Astrocyte of the spinal cord (primary cell): ENCODE measurements around the gene ASB18.
A peak's percentile ranks its signal among the peaks of the same experiment; 100 is the strongest.

Experiments
- DNase-seq: peaks from one replicate; pipeline ENCODE4 v3.0.0; 2011; ENCODE audit warnings: low read depth, low spot score
- H3K4me3 ChIP-seq: 2 replicates; pipeline ENCODE4 v1.5.1; 2011; ENCODE audit warnings: low read depth, mild to moderate bottlenecking, low read length, moderate library complexity
- in situ Hi-C: cut with HindIII; loops from 2 replicates; pipeline ENCODE4 v1.10.0; 2017; ENCODE audit warnings: low sequenced_read_pairs
- TF ChIP-seq, protein P1 (sequence below): IDR thresholded peaks from 2 replicates; pipeline ENCODE4 v1.5.1; 2012; ENCODE audit warnings: low read depth, mild to moderate bottlenecking, low read length, inconsistent platforms

Gene ASB18

DNA sequence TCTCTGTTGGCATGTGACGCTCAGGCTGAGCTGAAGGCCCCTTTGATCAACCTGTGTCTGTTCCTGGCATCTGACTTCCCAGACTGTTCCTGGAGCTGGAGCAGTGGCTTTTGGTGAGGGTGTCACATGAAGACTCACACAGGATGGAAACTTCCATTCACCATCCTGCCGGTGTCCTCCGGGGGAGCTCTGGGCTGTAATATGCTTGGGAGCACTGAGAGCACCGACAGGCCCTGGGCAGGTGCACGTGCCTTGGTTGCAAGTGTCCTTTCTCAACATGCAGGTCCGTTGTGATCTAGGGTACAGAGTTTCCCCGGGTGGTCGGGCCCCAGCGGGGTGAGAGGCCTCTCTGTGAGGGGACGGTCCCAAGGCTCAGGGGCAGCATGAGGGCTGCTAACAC, 71.2 kb downstream of the ASB18 start:
- in situ Hi-C loops, result no loop called here
- TF ChIP-seq, protein P1, sequence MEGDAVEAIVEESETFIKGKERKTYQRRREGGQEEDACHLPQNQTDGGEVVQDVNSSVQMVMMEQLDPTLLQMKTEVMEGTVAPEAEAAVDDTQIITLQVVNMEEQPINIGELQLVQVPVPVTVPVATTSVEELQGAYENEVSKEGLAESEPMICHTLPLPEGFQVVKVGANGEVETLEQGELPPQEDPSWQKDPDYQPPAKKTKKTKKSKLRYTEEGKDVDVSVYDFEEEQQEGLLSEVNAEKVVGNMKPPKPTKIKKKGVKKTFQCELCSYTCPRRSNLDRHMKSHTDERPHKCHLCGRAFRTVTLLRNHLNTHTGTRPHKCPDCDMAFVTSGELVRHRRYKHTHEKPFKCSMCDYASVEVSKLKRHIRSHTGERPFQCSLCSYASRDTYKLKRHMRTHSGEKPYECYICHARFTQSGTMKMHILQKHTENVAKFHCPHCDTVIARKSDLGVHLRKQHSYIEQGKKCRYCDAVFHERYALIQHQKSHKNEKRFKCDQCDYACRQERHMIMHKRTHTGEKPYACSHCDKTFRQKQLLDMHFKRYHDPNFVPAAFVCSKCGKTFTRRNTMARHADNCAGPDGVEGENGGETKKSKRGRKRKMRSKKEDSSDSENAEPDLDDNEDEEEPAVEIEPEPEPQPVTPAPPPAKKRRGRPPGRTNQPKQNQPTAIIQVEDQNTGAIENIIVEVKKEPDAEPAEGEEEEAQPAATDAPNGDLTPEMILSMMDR, result no peak
- DNase-seq, result no peak
- no peak overlapping the region for H3K4me3 ChIP-seq

DNA sequence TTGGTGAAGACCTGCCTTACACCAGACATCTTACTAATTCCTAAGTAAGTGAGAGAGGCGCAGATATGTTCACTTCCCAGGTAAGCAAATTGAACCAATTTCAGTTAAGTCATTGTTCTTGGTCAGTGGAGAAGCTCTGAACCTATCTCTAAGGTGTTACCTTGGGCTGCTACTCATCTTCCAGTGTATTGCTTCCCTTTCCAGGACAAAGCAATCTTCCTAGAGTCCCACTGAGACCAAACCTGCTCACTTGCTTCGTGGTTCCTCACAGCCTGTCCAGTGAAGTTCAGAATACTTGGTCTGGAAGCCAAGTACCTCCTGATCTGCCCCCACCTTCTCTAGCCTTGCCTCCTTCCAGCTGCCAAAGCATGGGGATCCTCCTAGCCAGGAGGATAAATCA, 73.5 kb downstream of the ASB18 start:
- no peak for DNase-seq
- in situ Hi-C loops, result no loop called here

DNA sequence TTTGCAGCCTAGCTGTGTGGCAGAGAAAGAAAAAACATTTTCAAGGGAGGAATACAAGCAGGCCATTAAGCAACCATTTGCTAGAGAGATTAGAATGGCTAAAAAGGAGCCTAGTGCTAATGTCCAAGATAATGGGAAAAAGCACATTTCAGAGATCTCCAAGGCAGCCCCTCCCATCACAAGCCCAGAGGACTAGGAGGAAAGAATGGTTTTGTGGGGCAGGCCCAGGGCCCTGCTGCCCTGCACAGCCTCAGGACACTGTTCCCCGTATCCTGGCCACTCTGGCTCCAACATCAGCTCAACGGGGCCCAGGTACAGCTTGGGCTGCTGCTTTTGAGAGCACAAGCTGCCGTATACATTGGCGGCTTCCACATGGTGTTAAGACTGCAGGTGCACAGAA, 79.5 kb downstream of the ASB18 start:
- no peak overlapping the region for H3K4me3 ChIP-seq
- DNase-seq, result no peak
- TF ChIP-seq, protein P1, result no peak
- in situ Hi-C loops, result no loop called here

More for the DNA sequence above, 73.5 kb downstream of the ASB18 start:
- no peak overlapping the region for H3K4me3 ChIP-seq
- TF ChIP-seq, protein P1, result no peak

DNA sequence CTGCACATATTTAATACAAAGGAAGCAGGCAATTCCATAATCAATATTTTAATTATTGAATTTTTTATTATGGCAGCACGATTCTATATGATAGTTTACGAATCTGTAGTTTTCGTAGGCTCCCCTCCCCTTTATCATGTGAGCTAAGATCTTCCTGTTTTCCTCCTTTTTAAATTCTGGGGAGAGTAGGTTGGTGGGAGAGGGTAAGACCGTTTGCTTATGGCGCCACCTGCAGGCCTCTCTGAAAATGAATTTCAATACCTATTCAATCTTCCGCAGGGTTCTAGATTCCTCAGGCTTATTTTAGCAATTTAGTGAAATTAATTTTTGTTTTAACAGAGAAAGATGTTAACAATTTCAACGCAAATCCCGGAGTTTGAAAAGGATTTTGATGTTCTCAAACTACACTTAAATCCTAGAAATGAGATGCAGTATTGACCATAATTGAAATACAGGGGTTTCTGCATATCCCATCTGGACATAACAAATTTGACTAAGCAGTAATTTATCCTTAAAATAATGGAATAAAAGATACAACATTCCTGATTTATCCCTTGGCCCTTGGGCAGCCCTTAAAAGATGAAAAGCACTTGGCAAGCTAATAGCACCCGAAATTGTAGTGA, 83.3 kb downstream of the ASB18 start:
- peak; percentile 73 for DNase-seq
- TF ChIP-seq, protein P1, result peak; percentile 63
- in situ Hi-C loops, result no loop called here
- no peak overlapping the region for H3K4me3 ChIP-seq

DNA sequence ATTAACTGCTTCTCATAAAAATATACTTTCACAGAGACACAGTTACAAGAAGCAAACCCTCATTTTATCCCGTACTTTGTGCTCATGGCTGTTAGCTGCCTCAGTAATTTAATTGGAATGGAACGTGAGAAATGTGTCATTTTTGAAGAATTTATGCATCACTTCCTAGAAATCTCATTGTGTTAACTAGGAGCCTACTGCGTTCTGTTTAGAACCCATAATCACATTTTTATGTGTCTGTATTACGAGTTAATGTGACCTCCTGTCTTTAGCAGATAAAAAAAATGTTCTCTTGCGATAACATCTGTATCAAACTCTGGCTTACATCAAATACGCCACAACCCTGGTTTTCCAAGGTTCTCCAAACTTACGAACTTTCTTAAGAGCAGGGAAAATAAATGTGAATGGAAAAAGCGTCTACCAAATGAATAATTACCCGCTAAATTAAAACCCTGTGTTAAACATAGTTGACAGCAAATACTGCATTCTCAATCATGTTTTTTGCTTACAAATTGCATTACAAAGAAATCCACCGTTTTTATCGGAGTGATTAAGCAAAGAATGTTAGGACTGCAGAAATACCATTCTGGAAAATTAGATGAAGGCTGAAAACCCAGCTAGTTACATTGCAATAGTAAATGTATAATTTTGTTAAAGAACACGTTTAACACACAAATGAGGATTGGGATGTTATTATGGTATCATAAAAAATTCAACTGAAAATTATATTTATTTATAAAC, 84.0 kb downstream of the ASB18 start:
- no peak for DNase-seq
- H3K4me3 ChIP-seq, result peak overlapping the region; percentile 12
- TF ChIP-seq, protein P1, result no peak
- in situ Hi-C loops, result no loop called here

DNA sequence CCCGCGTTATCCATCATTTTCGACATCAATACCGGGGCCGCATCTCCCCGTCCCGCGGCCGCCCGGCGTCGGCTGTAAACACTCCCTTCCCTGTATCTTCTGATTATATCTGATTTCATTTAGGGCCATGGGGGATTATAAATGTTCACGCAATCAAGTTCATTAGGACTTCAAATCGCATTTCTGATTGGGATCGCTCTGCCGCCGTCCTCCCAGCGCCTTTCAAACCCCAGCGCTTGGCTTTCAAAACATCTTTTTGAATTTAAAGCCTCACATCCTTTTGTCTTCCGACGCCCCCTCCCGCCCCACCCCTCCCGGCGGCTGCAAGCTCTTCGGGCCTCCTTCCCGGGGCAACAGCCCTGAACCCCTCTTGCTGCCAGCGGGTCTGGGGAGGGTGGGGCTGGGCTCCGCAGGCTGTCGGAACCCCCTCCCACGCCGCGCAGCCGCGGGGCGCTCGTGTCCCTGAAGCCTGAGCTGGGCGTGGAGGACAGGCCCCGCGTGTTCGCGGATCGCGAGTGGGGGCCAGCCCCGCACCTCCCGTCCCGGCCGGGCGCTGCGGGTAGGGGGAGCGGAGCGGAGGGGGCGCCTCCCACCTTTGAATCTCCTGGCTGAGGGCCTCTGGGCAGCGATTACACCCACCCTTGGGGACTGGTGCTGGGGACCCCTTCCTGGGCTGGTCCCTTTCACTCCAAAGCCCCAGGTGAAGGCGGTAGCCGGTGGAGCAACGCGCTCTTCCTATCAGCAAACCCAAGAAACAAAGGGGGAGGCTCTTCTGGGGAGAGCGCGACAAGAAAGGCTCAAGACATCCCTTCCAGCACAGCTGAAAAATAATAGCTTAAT, 84.8 kb downstream of the ASB18 start:
- TF ChIP-seq, protein P1, result no peak
- peak overlapping the region; percentile 43 for H3K4me3 ChIP-seq
- no peak for DNase-seq
- in situ Hi-C loops, result no loop called here
